ENCODE results near the gene MATN4. TPM values are rescaled to one million over a fixed set of nuclear protein-coding genes. Genes with fewer than 3 reads are reported as not detected.

Gene MATN4
- total and polyA plus RNA-seq, 2 experiments from 2014 or later = 3.3 to 5.1 TPM

GRCh38 chr20:45258259-45258658, 49.8 kb downstream of the MATN4 start:
- Histone ChIP-seq H3K4me2 (peak overlapping the region; percentile 34; the same call in 1 of the 2 replicates), H3K27ac (ENCODE audit: low read depth) (no peak overlapping the region), H3K27me3 (ENCODE audit: insufficient read depth) (no peaks in the 10 kb centered on the region), H3K9me2 (ENCODE audit: insufficient read depth) (peaks cover 3% of the 10 kb centered on the region; the same call in 1 of the 2 replicates), H4K20me1 (replicated peaks; ENCODE audit: insufficient read depth) (no peaks in the 10 kb centered on the region), H2AFZ (peak overlapping the region; percentile 83; the same call in 1 of the 2 replicates), H3F3A (replicated peaks; ENCODE audit: low read depth) (no peaks in the 10 kb centered on the region), H3K79me2 (replicated peaks; ENCODE audit: insufficient read depth) (no peaks in the 10 kb centered on the region), H3K36me3 (ENCODE audit: insufficient read depth) (no peaks in the 10 kb centered on the region), H3K4me3 (no peak overlapping the region), H3K4me1 (ENCODE audit: insufficient read depth) (peaks cover 7% of the 10 kb centered on the region)
- DNase-seq (ENCODE audit: low spot score) (no peak), ATAC-seq (peak; percentile 28; the same call in 2 of the 3 replicates)
- H3K36me3 Mint-ChIP-seq (ENCODE audit: low read depth) = no peaks in the 10 kb centered on the region
- H3K27me3 Mint-ChIP-seq (ENCODE audit: insufficient read depth, low read depth, poor library complexity) = no peaks in the 10 kb centered on the region
- TF ChIP-seq REST (IDR thresholded peaks at IDR 0.05; ENCODE audit: unreplicated experiment) = no peak
- no peak for TF ChIP-seq EZH2 (IDR thresholded peaks at IDR 0.05; ENCODE audit: low read depth, unreplicated experiment)
- no peak for TF ChIP-seq NANOG (IDR thresholded peaks at IDR 0.05; ENCODE audit: borderline replicate concordance)
- TF ChIP-seq STAT1 (IDR thresholded peaks at IDR 0.05; ENCODE audit: unreplicated experiment) = no peak
- no peak overlapping the region for H3K27ac Mint-ChIP-seq
- no peaks in the 10 kb centered on the region for H3K9me3 Mint-ChIP-seq
- no peak overlapping the region for H3K4me3 Mint-ChIP-seq
- H3K4me1 Mint-ChIP-seq = peaks cover 9% of the 10 kb centered on the region

- H3K9me2 ChIP-seq (ENCODE audit: insufficient read depth) = peaks cover 3% of the 10 kb centered on the region; the same call in 1 of the 2 replicates
- no peak for DNase-seq (ENCODE audit: low spot score)
- no peak overlapping the region for H3K27ac Mint-ChIP-seq
- peaks cover 7% of the 10 kb centered on the region for H3K4me1 ChIP-seq (ENCODE audit: insufficient read depth)
- ATAC-seq = no peak
- H3K27ac ChIP-seq (ENCODE audit: low read depth) = no peak overlapping the region
- no peaks in the 10 kb centered on the region for H3K27me3 ChIP-seq (ENCODE audit: insufficient read depth)
- H3K4me2 ChIP-seq = no peak overlapping the region
- H3K9me3 Mint-ChIP-seq = no peaks in the 10 kb centered on the region
- H3K79me2 ChIP-seq (replicated peaks; ENCODE audit: insufficient read depth) = no peaks in the 10 kb centered on the region
- no peak overlapping the region for H3K4me3 Mint-ChIP-seq
- no peaks in the 10 kb centered on the region for H3K27me3 Mint-ChIP-seq (ENCODE audit: insufficient read depth, low read depth, poor library complexity)
- no peaks in the 10 kb centered on the region for H4K20me1 ChIP-seq (replicated peaks; ENCODE audit: insufficient read depth)
- no peaks in the 10 kb centered on the region for H3F3A ChIP-seq (replicated peaks; ENCODE audit: low read depth)
- H3K36me3 ChIP-seq (ENCODE audit: insufficient read depth) = no peaks in the 10 kb centered on the region
- no peaks in the 10 kb centered on the region for H3K36me3 Mint-ChIP-seq (ENCODE audit: low read depth)
- no peak overlapping the region for H3K4me3 ChIP-seq
- no peak overlapping the region for H2AFZ ChIP-seq
- H3K4me1 Mint-ChIP-seq = peaks cover 9% of the 10 kb centered on the region
- TF ChIP-seq CREB1 (CRISPR knock-in tag; IDR thresholded peaks at IDR 0.05; ENCODE audit: low read depth) (no peak), EZH2 (IDR thresholded peaks at IDR 0.05; ENCODE audit: low read depth, unreplicated experiment) (no peak), ZNF331 (CRISPR knock-in tag; IDR thresholded peaks at IDR 0.05; ENCODE audit: low read depth) (no peak), ETS1 (IDR thresholded peaks at IDR 0.05) (no peak), ZNF462 (CRISPR knock-in tag; IDR thresholded peaks at IDR 0.05) (no peak)
Measured at GRCh38 chr20:45257711-45258110, 50.4 kb downstream of the MATN4 start.

Data from GM23338 (cell line).